Left forelimb (tissue), 1 donor: ENCODE measurements around the gene HPS1.
"Not testable (repeated sequence)": the region's sequence is repeated elsewhere in the genome, so short reads cannot be mapped to it uniquely, and the experiment has no call there.

Experiments used
- DNase-seq: peaks from one replicate; pipeline ENCODE4 v3.0.0-alpha.2; 2018; ENCODE audit warnings: low spot score

Gene HPS1

GRCh38 chr10:98389398-98389797, 57.3 kb downstream of the HPS1 start:
- no peak for DNase-seq

GRCh38 chr10:98388101-98388655, 58.6 kb downstream of the HPS1 start:
- no peak for DNase-seq

- no peak for DNase-seq
Observed at GRCh38 chr10:98384531-98385133, 62.1 kb downstream of the HPS1 start.

- DNase-seq: no peak
Observed at GRCh38 chr10:98383869-98384268, 62.9 kb downstream of the HPS1 start.

- DNase-seq: not testable (repeated sequence)
Observed at GRCh38 chr10:98383134-98383667, 63.5 kb downstream of the HPS1 start.

- DNase-seq: no peak
Observed at GRCh38 chr10:98382691-98383101, 64.0 kb downstream of the HPS1 start.

- DNase-seq: no peak
Observed at GRCh38 chr10:98380493-98381339, 66.0 kb downstream of the HPS1 start.

- DNase-seq: no peak
Observed at GRCh38 chr10:98378722-98379121, 68.0 kb downstream of the HPS1 start.

- DNase-seq: no peak
Observed at GRCh38 chr10:98377536-98377935, 69.2 kb downstream of the HPS1 start.

GRCh38 chr10:98377001-98377400, 69.7 kb downstream of the HPS1 start:
- no peak for DNase-seq

- no peak for DNase-seq
Observed at GRCh38 chr10:98376485-98376884, 70.2 kb downstream of the HPS1 start.

- no peak for DNase-seq
Observed at GRCh38 chr10:98374217-98374985, 72.3 kb downstream of the HPS1 start.

GRCh38 chr10:98373260-98374040, 73.3 kb downstream of the HPS1 start:
- DNase-seq: no peak

- no peak for DNase-seq
Observed at GRCh38 chr10:98370831-98371820, 75.6 kb downstream of the HPS1 start.

GRCh38 chr10:98369801-98370200, 76.9 kb downstream of the HPS1 start:
- DNase-seq: no peak

- no peak for DNase-seq
Observed at GRCh38 chr10:98368644-98369043, 78.1 kb downstream of the HPS1 start.

GRCh38 chr10:98367604-98368451, 78.9 kb downstream of the HPS1 start:
- no peak for DNase-seq
